Amniotic stem cell (primary cell): ENCODE data around the gene TP53I3.
"Not testable (repeated sequence)": the region's sequence is repeated elsewhere in the genome, so short reads cannot be mapped to it uniquely, and the experiment has no call there.

Experiments used
- DNase-seq: peaks from one replicate; lab custom pipeline; 2025; lab: John Stamatoyannopoulos, UW

Gene TP53I3

DNA sequence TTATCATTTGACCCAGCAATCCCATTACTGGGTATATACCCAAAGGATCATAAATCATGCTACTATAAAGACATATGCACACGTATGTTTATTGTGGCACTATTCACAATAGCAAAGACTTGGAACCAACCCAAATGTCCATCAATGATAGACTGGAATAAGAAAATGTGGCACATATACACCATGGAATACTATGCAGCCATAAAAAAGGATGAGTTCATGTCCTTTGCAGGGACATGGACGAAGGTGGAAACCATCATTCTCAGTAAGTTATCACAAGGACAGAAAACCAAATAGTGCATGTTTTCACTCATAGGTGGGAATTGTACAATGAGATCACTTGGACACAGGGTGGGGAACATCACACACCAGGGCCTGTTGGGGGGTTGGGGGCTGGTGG lies 16.1 kb upstream of the TP53I3 start:
- not testable (repeated sequence) for DNase-seq

- DNase-seq = not testable (repeated sequence)
Observed at GRCh38 chr2:24095171-24095677, 10.6 kb upstream of the TP53I3 start.

- not testable (repeated sequence) for DNase-seq
Observed at GRCh38 chr2:24093270-24093669, 8.6 kb upstream of the TP53I3 start.

- no peak for DNase-seq
Observed at GRCh38 chr2:24088821-24089359, 4.3 kb upstream of the TP53I3 start.

- no peak for DNase-seq
Observed at GRCh38 chr2:24087032-24087431, 2.4 kb upstream of the TP53I3 start.

GRCh38 chr2:24086241-24086640 lies 1.6 kb upstream of the TP53I3 start:
- DNase-seq = no peak

DNA sequence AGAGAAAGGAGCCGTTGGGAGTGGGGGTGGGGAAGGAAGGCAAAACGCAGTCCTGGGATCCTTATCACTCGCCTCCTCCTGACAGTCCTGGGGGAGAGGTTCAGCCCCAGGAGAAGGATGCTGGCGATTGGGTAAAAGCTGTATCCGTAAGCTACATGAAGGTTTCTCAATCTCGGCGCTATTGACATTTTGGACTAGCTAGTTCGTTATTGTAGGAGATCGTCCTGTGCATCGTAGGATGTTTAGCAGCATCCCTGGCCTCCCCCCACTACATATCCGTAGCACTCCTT lies 511 bp upstream of the TP53I3 start:
- no peak for DNase-seq

DNA sequence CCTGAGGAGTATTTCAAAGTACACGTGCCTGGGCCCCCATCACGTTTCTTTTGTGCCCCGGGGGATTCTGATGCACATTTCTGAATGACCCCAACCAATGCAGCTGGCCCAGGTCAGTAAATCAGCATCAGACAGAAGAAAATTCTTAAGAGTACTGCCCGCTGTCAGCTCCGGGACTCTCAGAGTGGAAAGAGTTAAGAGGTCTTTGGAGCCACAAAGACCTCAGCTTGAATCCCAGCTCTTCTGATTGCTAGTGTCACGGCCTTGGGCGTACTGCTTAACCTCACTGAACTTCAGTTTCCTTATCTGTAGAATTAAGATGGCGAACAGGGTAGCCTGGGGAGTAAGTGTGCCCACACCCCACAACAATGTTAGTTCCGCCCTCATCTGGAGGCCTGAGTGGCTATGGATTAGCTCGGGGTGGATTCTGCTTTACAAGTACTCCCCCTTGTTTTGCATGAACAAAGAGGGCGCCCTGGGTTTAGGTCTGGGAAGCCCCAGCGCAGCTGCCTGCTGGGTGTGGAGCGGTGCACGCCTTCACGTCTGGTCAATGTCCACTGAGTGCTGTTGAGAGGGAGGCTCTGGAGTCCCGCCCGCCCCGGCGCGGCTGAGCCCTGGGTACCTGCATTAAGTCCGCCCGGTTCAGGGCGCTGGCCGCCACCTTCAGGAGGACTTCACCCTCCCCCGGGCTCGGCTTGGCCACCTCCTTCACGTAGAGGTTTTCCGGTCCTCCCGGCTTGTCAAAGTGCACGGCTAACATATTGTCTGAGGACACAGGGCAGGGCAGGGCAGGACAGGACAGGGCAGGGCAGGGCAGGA lies 858 bp downstream of the TP53I3 start:
- peak; percentile 38 for DNase-seq

GRCh38 chr2:24082787-24083566 lies 1.7 kb downstream of the TP53I3 start:
- no peak for DNase-seq

- no peak for DNase-seq
Observed at GRCh38 chr2:24080701-24081100, 3.9 kb downstream of the TP53I3 start.

- DNase-seq = no peak
Observed at GRCh38 chr2:24077879-24078278, 6.8 kb downstream of the TP53I3 start.

DNA sequence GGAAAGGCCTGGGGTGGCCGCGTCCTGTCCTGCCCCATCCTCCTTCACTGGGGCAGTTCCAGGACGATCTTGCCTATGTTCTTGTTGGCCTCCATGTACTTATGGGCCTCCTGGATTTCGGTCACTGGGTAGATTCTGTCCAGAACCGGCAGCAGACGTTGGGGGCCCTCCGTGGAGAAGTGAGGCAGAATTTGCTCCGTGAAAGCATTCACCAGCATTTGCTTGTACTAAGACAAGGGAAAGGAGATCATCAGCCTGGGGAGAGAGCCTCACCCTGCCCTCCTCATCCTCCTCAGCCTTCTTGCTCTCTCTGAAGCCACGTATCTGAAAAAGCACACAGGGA lies 7.1 kb downstream of the TP53I3 start:
- no peak for DNase-seq

GRCh38 chr2:24076849-24077534 lies 7.6 kb downstream of the TP53I3 start:
- no peak for DNase-seq

GRCh38 chr2:24075915-24076848 lies 8.5 kb downstream of the TP53I3 start, which contains the start of gene SF3B6:
TSS of gene SF3B6 (minus strand) at chr2:24076326. CDS start at chr2:24076229, 97 bp downstream.
- peak; percentile 97 for DNase-seq

DNA sequence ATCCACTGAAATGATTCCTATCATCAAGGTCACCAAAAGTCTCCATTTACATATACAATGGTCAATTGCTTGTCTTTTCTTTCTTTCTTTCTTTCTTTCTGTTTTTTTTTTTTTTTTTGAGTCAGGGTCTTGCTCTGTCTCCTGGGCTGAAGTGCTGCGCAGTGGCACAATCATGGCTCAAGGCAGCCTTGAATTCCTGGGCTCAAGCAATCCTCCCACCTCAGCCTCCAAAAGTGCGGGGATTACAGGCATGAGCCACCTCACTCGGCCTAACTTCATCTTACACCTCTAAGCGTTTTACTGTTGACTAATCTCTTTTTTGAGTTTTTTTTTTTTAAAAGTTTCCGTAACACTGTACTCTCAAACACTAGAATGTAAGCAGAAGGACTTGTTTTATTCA lies 9.4 kb downstream of the TP53I3 start:
- no peak for DNase-seq

GRCh38 chr2:24073816-24074215 lies 10.8 kb downstream of the TP53I3 start:
- no peak for DNase-seq

GRCh38 chr2:24072259-24072658 lies 12.4 kb downstream of the TP53I3 start:
- no peak for DNase-seq

DNA sequence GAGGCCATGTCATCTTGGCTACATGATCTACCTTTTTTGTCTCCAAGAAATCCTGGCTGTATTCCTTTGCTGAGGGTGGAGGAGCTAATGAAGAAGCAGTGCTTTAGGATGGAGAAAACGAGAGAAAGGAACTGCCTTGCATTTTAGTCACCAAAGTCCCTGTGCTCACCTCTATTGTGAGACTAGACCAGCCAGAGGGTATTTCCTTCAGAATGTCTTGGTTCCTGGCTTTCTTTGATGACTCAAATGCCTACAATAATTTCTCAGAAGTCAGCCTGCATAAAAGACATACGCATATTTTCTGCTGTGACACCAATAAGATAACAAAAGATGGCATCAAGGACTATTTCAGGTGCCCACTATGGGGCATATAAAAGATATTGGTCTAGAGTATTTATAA lies 19.3 kb downstream of the TP53I3 start:
- DNase-seq = no peak

GRCh38 chr2:24058564-24059271 lies 25.9 kb downstream of the TP53I3 start:
- no peak for DNase-seq

DNA sequence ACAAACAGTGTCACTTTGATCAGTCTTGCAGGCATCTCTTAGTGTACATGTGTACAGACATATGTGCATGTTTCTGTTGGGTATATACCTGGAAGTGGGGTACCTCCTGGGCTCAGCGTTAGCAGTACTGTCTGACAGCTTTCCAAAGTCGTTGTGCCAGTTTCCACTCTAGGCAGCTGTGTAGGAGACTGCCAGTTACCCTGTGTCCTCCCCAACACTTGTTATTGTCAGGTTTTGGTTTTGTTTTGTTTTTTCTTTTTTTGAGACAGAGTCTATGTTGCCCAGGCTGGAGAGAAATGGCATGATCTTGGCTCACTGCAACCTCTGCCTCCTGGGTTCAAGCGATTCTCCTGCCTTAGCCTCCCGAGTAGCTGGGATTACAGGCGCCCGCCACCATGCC lies 28.9 kb downstream of the TP53I3 start:
- no peak for DNase-seq
